ENCODE measurements around the gene MAMSTR.
"Not testable (repeated sequence)": the region's sequence is repeated elsewhere in the genome, so short reads cannot be mapped to it uniquely, and the experiment has no call there.

Gene MAMSTR, protein sequence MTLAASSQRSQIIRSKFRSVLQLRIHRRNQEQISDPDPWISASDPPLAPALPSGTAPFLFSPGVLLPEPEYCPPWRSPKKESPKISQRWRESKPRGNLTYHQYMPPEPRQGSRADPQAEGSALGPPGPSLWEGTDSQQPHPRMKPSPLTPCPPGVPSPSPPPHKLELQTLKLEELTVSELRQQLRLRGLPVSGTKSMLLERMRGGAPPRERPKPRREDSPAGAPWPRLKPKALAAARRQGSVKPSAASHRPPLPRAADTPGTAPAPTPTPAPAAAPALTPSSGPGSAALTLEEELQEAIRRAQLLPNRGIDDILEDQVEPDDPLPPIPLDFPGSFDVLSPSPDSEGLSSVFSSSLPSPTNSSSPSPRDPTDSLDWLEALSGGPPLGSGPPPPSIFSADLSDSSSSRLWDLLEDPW

DNA sequence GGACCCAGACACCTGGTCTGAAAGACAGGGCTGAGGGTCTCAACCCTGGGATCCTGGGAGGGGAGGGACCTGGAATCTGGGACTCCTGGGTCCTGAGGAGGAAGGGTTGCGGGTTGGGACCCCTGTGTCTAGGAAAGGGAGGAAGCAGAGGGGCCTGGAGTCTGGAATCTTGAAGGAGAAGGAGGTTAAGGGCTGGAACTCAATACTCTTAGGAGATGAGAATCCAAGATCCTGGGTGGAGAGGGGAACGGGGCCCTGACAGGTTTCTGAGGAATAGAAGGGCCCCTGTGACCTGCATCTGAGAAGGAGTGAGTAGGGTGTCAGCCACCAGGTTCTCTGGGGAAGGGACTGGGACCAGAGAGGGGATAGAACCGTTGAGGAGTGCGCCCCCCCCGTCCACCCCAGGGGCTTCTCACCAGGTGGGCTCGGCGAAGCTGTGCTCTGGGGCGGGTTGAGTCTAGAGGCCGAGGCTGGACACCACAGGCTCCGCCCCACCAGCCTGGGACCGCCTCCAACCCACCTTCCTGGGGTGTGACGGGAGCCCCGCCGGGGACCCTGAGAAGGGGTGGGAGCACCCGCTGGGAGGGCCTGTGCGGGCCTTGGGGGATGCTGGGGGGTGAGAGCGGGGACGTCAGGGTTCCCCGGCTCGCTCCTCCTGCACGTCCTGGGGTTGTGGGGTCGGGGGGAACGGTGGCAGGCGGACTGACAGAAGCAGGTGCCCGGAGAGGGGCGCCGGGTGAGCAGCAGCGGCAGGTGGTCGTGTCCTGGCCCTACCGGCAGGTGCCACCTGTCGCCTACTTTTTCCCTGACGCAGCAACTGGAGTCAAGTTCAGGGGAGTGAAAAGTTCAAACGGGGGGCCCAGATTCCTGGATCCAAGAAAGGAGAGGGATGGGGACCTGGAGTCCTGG is at the start of gene MAMSTR:
MAMSTR (minus strand) TSS at position 463 of the 909 bp plus-strand sequence. CDS start 694 bp downstream, outside the sequence.
- peaks cover 5% of the 10 kb centered on the region for H3K4me1 ChIP-seq (ENCODE audit: control insufficient read depth, insufficient read depth, low read length)
- H3K9me3 ChIP-seq (ENCODE audit: control insufficient read depth, insufficient read depth, low read depth, low read length) = no peaks in the 10 kb centered on the region
- no peaks in the 10 kb centered on the region for H3K36me3 ChIP-seq (ENCODE audit: control insufficient read depth in 2 of 2, insufficient read depth in 1 of 2, low read length in 2 of 2)
- ChIA-PET CTCF (interaction anchor here (1.4 kb wide), 1 partner anchor 74 kb away, joined by 8 read pairs; no protein-coding TSS in a partner anchor), POLR2A (interaction anchor here (0.6 kb wide), 1 partner anchor 145 kb away, joined by 6 read pairs; no protein-coding TSS in a partner anchor)
- H3K27ac ChIP-seq (ENCODE audit: extremely low read depth, low read depth, low read length) = peak within 1 kb of the TSS; percentile 9; the same call in 1 of the 2 replicates
- TF ChIP-seq ZNF169 (tag by site-specific recombination; IDR thresholded peaks at IDR 0.05) = no peak
- TF ChIP-seq SP2 (tag by site-specific recombination; IDR thresholded peaks at IDR 0.05) = 0 out of 2 replicates have a peak, but pooled peaks have one; percentile 20
- TF ChIP-seq SCRT2 (tag by site-specific recombination; IDR thresholded peaks at IDR 0.05) = peak; percentile 98
- 0 out of 2 replicates have a peak, but pooled peaks have one; percentile 12 for TF ChIP-seq GLIS2 (tag by site-specific recombination; IDR thresholded peaks at IDR 0.05)
- TF ChIP-seq, protein P1, sequence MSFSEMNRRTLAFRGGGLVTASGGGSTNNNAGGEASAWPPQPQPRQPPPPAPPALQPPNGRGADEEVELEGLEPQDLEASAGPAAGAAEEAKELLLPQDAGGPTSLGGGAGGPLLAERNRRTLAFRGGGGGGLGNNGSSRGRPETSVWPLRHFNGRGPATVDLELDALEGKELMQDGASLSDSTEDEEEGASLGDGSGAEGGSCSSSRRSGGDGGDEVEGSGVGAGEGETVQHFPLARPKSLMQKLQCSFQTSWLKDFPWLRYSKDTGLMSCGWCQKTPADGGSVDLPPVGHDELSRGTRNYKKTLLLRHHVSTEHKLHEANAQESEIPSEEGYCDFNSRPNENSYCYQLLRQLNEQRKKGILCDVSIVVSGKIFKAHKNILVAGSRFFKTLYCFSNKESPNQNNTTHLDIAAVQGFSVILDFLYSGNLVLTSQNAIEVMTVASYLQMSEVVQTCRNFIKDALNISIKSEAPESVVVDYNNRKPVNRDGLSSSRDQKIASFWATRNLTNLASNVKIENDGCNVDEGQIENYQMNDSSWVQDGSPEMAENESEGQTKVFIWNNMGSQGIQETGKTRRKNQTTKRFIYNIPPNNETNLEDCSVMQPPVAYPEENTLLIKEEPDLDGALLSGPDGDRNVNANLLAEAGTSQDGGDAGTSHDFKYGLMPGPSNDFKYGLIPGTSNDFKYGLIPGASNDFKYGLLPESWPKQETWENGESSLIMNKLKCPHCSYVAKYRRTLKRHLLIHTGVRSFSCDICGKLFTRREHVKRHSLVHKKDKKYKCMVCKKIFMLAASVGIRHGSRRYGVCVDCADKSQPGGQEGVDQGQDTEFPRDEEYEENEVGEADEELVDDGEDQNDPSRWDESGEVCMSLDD (tag by site-specific recombination; IDR thresholded peaks at IDR 0.05) = 0 out of 2 replicates have a peak, but pooled peaks have one; percentile 13
- TF ChIP-seq ZIC2 (tag by site-specific recombination; IDR thresholded peaks at IDR 0.05) = peak; percentile 44; the same call in 1 of the 2 replicates
- TF ChIP-seq, protein P2, sequence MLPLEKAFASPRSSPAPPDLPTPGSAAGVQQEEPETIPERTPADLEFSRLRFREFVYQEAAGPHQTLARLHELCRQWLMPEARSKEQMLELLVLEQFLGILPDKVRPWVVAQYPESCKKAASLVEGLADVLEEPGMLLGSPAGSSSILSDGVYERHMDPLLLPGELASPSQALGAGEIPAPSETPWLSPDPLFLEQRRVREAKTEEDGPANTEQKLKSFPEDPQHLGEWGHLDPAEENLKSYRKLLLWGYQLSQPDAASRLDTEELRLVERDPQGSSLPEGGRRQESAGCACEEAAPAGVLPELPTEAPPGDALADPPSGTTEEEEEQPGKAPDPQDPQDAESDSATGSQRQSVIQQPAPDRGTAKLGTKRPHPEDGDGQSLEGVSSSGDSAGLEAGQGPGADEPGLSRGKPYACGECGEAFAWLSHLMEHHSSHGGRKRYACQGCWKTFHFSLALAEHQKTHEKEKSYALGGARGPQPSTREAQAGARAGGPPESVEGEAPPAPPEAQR (tag by site-specific recombination; IDR thresholded peaks at IDR 0.05) = no peak
- peak; percentile 92 for TF ChIP-seq SCRT1 (tag by site-specific recombination; IDR thresholded peaks at IDR 0.05; ENCODE audit: borderline replicate concordance)
- peak within 1 kb of the TSS; percentile 22 for H3K4me3 ChIP-seq (ENCODE audit: low read depth, low read length)

DNA sequence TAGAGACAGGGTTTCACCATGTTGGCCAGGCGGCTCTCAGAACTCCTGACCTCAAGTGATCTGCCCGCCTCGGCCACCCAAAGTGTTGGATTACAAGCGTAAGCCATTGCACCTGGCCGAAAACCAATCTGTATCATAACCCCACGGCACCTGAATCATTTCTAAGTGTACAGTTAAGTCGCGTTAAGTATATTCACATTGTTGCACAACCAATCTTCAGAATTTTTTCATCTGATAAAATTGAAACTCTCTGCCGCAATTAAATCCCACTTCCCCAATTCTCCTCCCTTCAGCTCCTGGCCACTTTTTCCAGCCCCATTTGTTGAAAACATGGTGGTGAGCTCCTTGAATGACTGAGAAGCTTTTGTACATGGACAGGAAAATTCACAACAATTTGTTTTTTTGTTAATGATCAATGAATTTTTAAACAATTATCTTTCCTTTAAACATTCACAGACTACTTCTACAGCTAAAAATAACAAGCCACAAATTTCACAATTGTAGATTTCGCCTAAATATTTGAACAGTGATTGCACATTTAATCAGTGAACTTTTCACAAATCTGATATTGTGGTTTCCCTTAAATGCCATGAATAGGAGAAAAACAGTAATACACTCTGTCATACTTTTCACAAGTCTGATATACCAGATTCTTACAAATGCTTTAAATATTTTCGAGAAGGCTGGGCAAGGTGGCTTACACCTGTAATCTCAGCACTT is 49.6 kb upstream of the MAMSTR start:
- ChIA-PET CTCF (interaction anchor here (0.6 to 1.7 kb wide), 4 partner anchors 19 to 224 kb away, joined by 3 to 9 read pairs (median 4); partner anchors contain the start of gene GYS1), POLR2A (no interaction called here)
- Histone ChIP-seq H3K4me1 (ENCODE audit: control insufficient read depth, insufficient read depth, low read length) (no peaks in the 10 kb centered on the region), H3K4me3 (ENCODE audit: low read depth, low read length) (no peak overlapping the region), H3K36me3 (ENCODE audit: control insufficient read depth in 2 of 2, insufficient read depth in 1 of 2, low read length in 2 of 2) (no peaks in the 10 kb centered on the region), H3K27ac (ENCODE audit: extremely low read depth, low read depth, low read length) (no peak overlapping the region), H3K9me3 (ENCODE audit: control insufficient read depth, insufficient read depth, low read depth, low read length) (no peaks in the 10 kb centered on the region)
- TF ChIP-seq ZNF585B (tag by site-specific recombination; IDR thresholded peaks at IDR 0.05) = no peak
- no peak for TF ChIP-seq ZNF76 (tag by site-specific recombination; IDR thresholded peaks at IDR 0.05; ENCODE audit: borderline replicate concordance, low read depth)
- TF ChIP-seq ZIC2 (tag by site-specific recombination; IDR thresholded peaks at IDR 0.05) = no peak

DNA sequence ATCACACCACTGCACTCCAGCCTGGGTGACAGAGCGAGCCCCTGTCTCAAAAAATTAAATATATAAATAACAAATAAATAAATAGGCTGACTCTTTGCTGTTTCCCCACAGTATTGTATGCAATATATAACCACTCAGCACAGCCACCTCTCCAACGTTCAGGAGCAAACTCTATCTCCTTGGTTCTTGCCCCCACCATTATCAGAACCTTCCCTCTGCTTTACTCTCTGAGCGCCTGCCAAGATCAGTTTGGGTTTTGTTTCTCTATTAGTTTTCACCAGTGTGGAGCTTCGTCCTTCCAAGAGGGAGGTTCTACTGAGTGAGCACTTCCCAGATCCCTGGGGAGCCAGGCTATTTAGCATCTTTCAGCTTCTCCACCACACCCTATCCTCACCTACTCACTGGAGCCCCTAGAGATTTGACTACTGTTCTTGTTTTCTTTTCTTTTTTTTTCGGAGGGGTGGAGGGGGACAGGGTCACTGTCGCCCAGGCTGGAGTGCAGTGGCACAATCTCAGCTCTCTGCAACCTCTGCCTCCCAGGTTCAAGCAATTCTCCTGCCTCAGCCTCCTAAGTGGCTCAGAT is 48.7 kb upstream of the MAMSTR start:
- POLR2A ChIA-PET = interaction anchor here (0.7 kb wide), 1 partner anchor 31 kb away, joined by 6 read pairs; no protein-coding TSS in a partner anchor
- CTCF ChIA-PET = interaction anchor here (0.7 to 1.2 kb wide), 3 partner anchors 20 to 86 kb away, joined by 3 to 5 read pairs (median 3); no protein-coding TSS in a partner anchor
- H3K9me3 ChIP-seq (ENCODE audit: control insufficient read depth, insufficient read depth, low read depth, low read length); H3K36me3 ChIP-seq (ENCODE audit: control insufficient read depth in 2 of 2, insufficient read depth in 1 of 2, low read length in 2 of 2); H3K4me1 ChIP-seq (ENCODE audit: control insufficient read depth, insufficient read depth, low read length); H3K4me3 ChIP-seq (ENCODE audit: low read depth, low read length); H3K27ac ChIP-seq (ENCODE audit: extremely low read depth, low read depth, low read length): not testable (repeated sequence)
- TF ChIP-seq ZNF398 (tag by site-specific recombination; IDR thresholded peaks at IDR 0.05) (peak; percentile 34; the same call in 1 of the 2 replicates), ZNF394 (tag by site-specific recombination; IDR thresholded peaks at IDR 0.05; ENCODE audit: borderline replicate concordance) (peak; percentile 56; the same call in 1 of the 2 replicates), KLF1 (tag by site-specific recombination; IDR thresholded peaks at IDR 0.05) (peak; percentile 86)

- H3K27ac ChIP-seq (ENCODE audit: extremely low read depth, low read depth, low read length); POLR2A ChIA-PET; H3K9me3 ChIP-seq (ENCODE audit: control insufficient read depth, insufficient read depth, low read depth, low read length); H3K4me3 ChIP-seq (ENCODE audit: low read depth, low read length); H3K4me1 ChIP-seq (ENCODE audit: control insufficient read depth, insufficient read depth, low read length); H3K36me3 ChIP-seq (ENCODE audit: control insufficient read depth in 2 of 2, insufficient read depth in 1 of 2, low read length in 2 of 2): not testable (repeated sequence)
- CTCF ChIA-PET = interaction anchor here (0.6 to 3.6 kb wide), 4 partner anchors 18 to 205 kb away, joined by 3 to 13 read pairs (median 4); no protein-coding TSS in a partner anchor
Observed at GRCh38 chr19:48765816-48766215, 46.3 kb upstream of the MAMSTR start.
